SIG-M5 treated with dmso at 0.1 percent for 504 hours (cell line): Measurements from ENCODE around the gene GLI2.

Source experiments
- DNase-seq: peaks from one replicate; lab custom pipeline; 2025; ENCODE audit not compliant: unreplicated experiment; lab: John Stamatoyannopoulos, UW

Gene GLI2

GRCh38 chr2:120735746-120736170 lies at the start of gene GLI2:
Gene GLI2, plus strand, starts transcription at chr2:120735868. Its CDS starts 61,453 bp downstream, at chr2:120797321.
- DNase-seq = peak; percentile 65

- no peak for DNase-seq
These were observed 49.7 kb upstream of the GLI2 start for GRCh38 chr2:120685974-120686297.

- DNase-seq = no peak
These were observed 49.0 kb upstream of the GLI2 start for GRCh38 chr2:120686511-120687168.

GRCh38 chr2:120687210-120687609 lies 48.5 kb upstream of the GLI2 start:
- no peak for DNase-seq

- no peak for DNase-seq
These were observed 45.1 kb upstream of the GLI2 start for GRCh38 chr2:120690521-120690920.

- no peak for DNase-seq
These were observed 44.3 kb upstream of the GLI2 start for GRCh38 chr2:120691410-120691809.

- DNase-seq = no peak
These were observed 43.0 kb upstream of the GLI2 start for GRCh38 chr2:120692691-120693090.

- DNase-seq = no peak
These were observed 42.5 kb upstream of the GLI2 start for GRCh38 chr2:120693121-120693520.

- DNase-seq = no peak
These were observed 41.6 kb upstream of the GLI2 start for GRCh38 chr2:120694034-120694433.

- no peak for DNase-seq
These were observed 38.2 kb upstream of the GLI2 start for GRCh38 chr2:120697471-120697870.

- DNase-seq = no peak
These were observed 36.4 kb upstream of the GLI2 start for GRCh38 chr2:120699292-120699691.

- DNase-seq = no peak
These were observed 35.0 kb upstream of the GLI2 start for GRCh38 chr2:120700659-120701058.

- no peak for DNase-seq
These were observed 34.6 kb upstream of the GLI2 start for GRCh38 chr2:120701096-120701495.

GRCh38 chr2:120701499-120701898 lies 34.2 kb upstream of the GLI2 start:
- no peak for DNase-seq

- no peak for DNase-seq
These were observed 33.6 kb upstream of the GLI2 start for GRCh38 chr2:120702061-120702460.

GRCh38 chr2:120702801-120703200 lies 32.9 kb upstream of the GLI2 start:
- no peak for DNase-seq

GRCh38 chr2:120703330-120703994 lies 32.2 kb upstream of the GLI2 start:
- no peak for DNase-seq

GRCh38 chr2:120704696-120705095 lies 31.0 kb upstream of the GLI2 start:
- no peak for DNase-seq

GRCh38 chr2:120707816-120708215 lies 27.9 kb upstream of the GLI2 start:
- DNase-seq = no peak

- no peak for DNase-seq
These were observed 26.6 kb upstream of the GLI2 start for GRCh38 chr2:120708944-120709607.

- no peak for DNase-seq
These were observed 26.0 kb upstream of the GLI2 start for GRCh38 chr2:120709608-120710041.

- DNase-seq = no peak
These were observed 25.4 kb upstream of the GLI2 start for GRCh38 chr2:120710256-120710655.
